ENCODE measurements around the gene MRGPRE. TPM values are rescaled to one million over a fixed set of nuclear protein-coding genes. Genes with fewer than 3 reads are reported as not detected.

MRGPRE gene
- polyA plus RNA-seq, 1 donor: not detected

GRCh38 chr11:3208272-3208671, 23.9 kb downstream of the MRGPRE start:
- Histone ChIP-seq H3K27me3 (ENCODE audit: control insufficient read depth, insufficient read depth, low read length) (peaks cover 19% of the 10 kb centered on the region), H3K4me3 (ENCODE audit: low read length) (no peak overlapping the region), H3K36me3 (ENCODE audit: control insufficient read depth, insufficient read depth, low read length) (no peaks in the 10 kb centered on the region), H3K9me3 (ENCODE audit: control insufficient read depth, low read depth, low read length) (no peaks in the 10 kb centered on the region), H3K27ac (ENCODE audit: low read length) (no peak overlapping the region), H3K4me1 (ENCODE audit: control insufficient read depth, insufficient read depth, low read length) (peaks cover 16% of the 10 kb centered on the region)
- DNase-seq: no peak
- no CpG with 5 or more reads among the region's 6 CpGs for WGBS (ENCODE audit: insufficient coverage, low lambda C conversion rate)

DNA sequence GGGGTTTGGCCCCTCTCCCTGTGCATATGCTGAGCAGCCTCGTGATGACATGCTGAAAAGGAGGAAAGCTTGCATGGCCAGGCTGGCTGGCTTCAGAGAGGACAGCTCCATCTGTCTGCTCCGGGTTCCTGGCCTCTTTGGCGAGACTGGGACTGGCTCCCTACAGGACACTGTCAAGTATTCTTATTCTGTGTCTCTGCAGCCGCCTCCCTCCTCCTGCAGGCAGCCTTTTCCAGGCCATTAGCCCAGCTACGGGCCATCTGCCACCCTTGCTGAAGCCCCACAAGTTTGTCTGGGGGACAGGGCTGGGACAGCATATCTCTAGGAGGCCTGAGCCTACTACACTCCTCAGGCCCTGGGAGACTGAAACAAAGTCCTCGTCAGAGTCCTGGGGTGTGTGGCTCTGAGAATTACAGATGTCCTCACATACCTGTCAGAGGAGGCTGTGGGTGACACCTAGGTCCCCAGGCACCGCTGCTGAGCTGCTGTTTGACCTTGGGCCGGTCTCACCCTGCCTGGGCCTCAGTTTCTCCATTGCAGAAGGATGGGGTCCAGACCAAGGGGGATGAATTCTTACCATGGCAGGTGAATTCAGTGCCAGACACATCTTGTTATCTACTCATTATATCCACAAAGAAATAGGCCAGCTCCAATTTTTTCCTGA, 24.6 kb downstream of the MRGPRE start:
- Histone ChIP-seq H3K9me3 (ENCODE audit: control insufficient read depth, low read depth, low read length) (no peaks in the 10 kb centered on the region), H3K27me3 (ENCODE audit: control insufficient read depth, insufficient read depth, low read length) (peaks cover 25% of the 10 kb centered on the region), H3K4me3 (ENCODE audit: low read length) (no peak overlapping the region), H3K36me3 (ENCODE audit: control insufficient read depth, insufficient read depth, low read length) (no peaks in the 10 kb centered on the region), H3K27ac (ENCODE audit: low read length) (no peak overlapping the region), H3K4me1 (ENCODE audit: control insufficient read depth, insufficient read depth, low read length) (peaks cover 16% of the 10 kb centered on the region)
- DNase-seq: no peak
- no CpG with 5 or more reads among the region's 8 CpGs for WGBS (ENCODE audit: insufficient coverage, low lambda C conversion rate)

GRCh38 chr11:3206922-3207204, 25.4 kb downstream of the MRGPRE start:
- no peaks in the 10 kb centered on the region for H3K9me3 ChIP-seq (ENCODE audit: control insufficient read depth, low read depth, low read length)
- H3K27ac ChIP-seq (ENCODE audit: low read length): no peak overlapping the region
- H3K4me3 ChIP-seq (ENCODE audit: low read length): no peak overlapping the region
- WGBS (ENCODE audit: insufficient coverage, low lambda C conversion rate): 100% methylated on average over 1 of the region's 1 CpG
- H3K27me3 ChIP-seq (ENCODE audit: control insufficient read depth, insufficient read depth, low read length): peaks cover 33% of the 10 kb centered on the region
- no peaks in the 10 kb centered on the region for H3K36me3 ChIP-seq (ENCODE audit: control insufficient read depth, insufficient read depth, low read length)
- peaks cover 16% of the 10 kb centered on the region for H3K4me1 ChIP-seq (ENCODE audit: control insufficient read depth, insufficient read depth, low read length)
- DNase-seq: no peak

DNA sequence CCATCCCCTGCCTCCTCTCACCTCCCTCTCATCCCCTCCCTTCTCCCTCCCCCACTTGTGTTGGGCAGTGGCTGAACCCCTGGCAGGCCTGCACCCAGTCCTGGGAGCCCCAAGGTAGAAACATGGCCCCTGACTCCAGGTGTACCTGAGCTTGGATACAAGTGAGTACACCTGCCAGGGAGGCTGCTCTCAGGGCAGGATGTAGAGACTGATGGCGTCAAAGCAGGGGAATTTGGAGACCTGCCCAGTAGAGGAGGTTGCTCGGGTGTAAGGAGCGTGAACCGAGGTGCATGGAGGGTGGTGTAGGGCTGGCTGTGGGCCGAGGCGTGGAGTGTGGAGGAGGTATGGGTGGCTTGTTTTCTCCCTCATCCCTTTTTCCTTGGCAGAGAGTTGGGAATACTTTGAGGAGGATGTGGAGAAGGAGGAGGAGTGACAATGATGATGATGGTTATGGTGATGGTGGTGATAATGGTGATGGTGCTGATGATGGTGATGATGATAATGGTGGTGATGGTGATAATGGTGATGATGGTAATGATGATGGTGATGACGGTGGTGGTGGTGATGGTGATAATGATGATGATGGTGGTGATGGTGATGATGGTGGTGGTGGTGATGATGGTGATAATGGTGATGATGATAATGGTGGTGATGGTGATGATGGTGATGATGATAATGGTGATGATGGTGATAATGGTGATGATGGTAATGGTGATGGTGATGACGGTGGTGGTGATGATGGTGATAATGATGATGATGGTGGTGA, 25.9 kb downstream of the MRGPRE start:
- H3K27ac ChIP-seq (ENCODE audit: low read length): no peak overlapping the region
- WGBS (ENCODE audit: insufficient coverage, low lambda C conversion rate): 92% methylated on average over 2 of the region's 8 CpGs
- no peaks in the 10 kb centered on the region for H3K9me3 ChIP-seq (ENCODE audit: control insufficient read depth, low read depth, low read length)
- peaks cover 38% of the 10 kb centered on the region for H3K27me3 ChIP-seq (ENCODE audit: control insufficient read depth, insufficient read depth, low read length)
- H3K4me3 ChIP-seq (ENCODE audit: low read length): no peak overlapping the region
- DNase-seq: no peak
- H3K36me3 ChIP-seq (ENCODE audit: control insufficient read depth, insufficient read depth, low read length): no peaks in the 10 kb centered on the region
- peaks cover 16% of the 10 kb centered on the region for H3K4me1 ChIP-seq (ENCODE audit: control insufficient read depth, insufficient read depth, low read length)

GRCh38 chr11:3205261-3206155, 26.7 kb downstream of the MRGPRE start:
- H3K9me3 ChIP-seq (ENCODE audit: control insufficient read depth, low read depth, low read length): no peaks in the 10 kb centered on the region
- peaks cover 16% of the 10 kb centered on the region for H3K4me1 ChIP-seq (ENCODE audit: control insufficient read depth, insufficient read depth, low read length)
- peaks cover 46% of the 10 kb centered on the region for H3K27me3 ChIP-seq (ENCODE audit: control insufficient read depth, insufficient read depth, low read length)
- peak in 1 of 2 donors; percentile 21 for DNase-seq
- WGBS (ENCODE audit: insufficient coverage, low lambda C conversion rate): no CpG with 5 or more reads among the region's 16 CpGs
- H3K36me3 ChIP-seq (ENCODE audit: control insufficient read depth, insufficient read depth, low read length): no peaks in the 10 kb centered on the region
- no peak overlapping the region for H3K27ac ChIP-seq (ENCODE audit: low read length)
- no peak overlapping the region for H3K4me3 ChIP-seq (ENCODE audit: low read length)

DNA sequence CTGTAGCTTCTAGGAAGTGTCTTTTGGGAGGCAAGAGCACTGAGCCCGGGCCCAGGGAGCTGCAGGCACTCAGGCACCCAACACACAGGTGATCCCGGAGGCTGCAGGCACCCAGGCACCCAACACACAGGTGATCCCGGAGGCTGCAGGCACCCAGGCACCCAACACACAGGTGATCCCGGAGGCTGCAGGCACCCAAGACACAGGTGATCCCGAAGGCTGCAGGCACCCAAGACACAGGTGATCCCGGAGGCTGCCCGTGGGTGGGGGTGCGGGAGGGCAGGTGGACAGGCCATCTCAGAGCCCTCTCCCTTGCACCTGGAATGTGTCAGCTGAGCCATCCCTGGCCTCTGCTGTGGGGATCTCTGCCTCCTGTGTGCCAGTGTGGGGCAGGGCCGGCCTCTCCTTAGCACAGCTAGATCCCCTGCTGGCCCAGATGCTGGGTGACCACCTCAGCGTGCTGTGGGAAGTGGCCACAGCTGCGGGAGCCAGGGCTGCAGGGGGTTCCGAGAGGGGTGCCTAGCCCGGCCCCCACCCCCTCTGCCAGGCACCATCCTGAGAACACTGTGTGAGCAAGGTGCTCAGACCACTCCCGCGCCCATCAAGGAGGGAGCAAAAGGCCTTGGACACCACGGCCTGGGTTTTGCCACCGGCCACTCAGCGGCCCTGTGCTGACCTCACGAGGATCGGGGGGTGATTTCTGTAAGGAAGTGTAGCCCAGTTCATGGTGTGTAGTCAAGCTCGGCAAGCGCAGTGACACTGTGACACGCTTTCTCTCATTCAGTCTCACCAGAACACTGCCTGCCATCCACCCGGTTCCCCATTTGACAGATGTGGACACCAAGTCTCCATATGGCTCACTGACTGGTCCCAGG, 27.8 kb downstream of the MRGPRE start:
- Histone ChIP-seq H3K27ac (ENCODE audit: low read length) (no peak overlapping the region), H3K9me3 (ENCODE audit: control insufficient read depth, low read depth, low read length) (no peaks in the 10 kb centered on the region), H3K4me1 (ENCODE audit: control insufficient read depth, insufficient read depth, low read length) (peaks cover 16% of the 10 kb centered on the region), H3K4me3 (ENCODE audit: low read length) (no peak overlapping the region), H3K36me3 (ENCODE audit: control insufficient read depth, insufficient read depth, low read length) (no peaks in the 10 kb centered on the region), H3K27me3 (ENCODE audit: control insufficient read depth, insufficient read depth, low read length) (peaks cover 53% of the 10 kb centered on the region)
- no peak for DNase-seq
- no CpG with 5 or more reads among the region's 24 CpGs for WGBS (ENCODE audit: insufficient coverage, low lambda C conversion rate)

GRCh38 chr11:3203221-3204043, 28.8 kb downstream of the MRGPRE start:
- Histone ChIP-seq H3K4me3 (ENCODE audit: low read length) (no peak overlapping the region), H3K27ac (ENCODE audit: low read length) (no peak overlapping the region), H3K4me1 (ENCODE audit: control insufficient read depth, insufficient read depth, low read length) (peaks cover 16% of the 10 kb centered on the region), H3K36me3 (ENCODE audit: control insufficient read depth, insufficient read depth, low read length) (no peaks in the 10 kb centered on the region), H3K27me3 (ENCODE audit: control insufficient read depth, insufficient read depth, low read length) (peaks cover 53% of the 10 kb centered on the region), H3K9me3 (ENCODE audit: control insufficient read depth, low read depth, low read length) (no peaks in the 10 kb centered on the region)
- no CpG with 5 or more reads among the region's 51 CpGs for WGBS (ENCODE audit: insufficient coverage, low lambda C conversion rate)
- peak in 1 of 2 donors; percentile 17 for DNase-seq

DNA sequence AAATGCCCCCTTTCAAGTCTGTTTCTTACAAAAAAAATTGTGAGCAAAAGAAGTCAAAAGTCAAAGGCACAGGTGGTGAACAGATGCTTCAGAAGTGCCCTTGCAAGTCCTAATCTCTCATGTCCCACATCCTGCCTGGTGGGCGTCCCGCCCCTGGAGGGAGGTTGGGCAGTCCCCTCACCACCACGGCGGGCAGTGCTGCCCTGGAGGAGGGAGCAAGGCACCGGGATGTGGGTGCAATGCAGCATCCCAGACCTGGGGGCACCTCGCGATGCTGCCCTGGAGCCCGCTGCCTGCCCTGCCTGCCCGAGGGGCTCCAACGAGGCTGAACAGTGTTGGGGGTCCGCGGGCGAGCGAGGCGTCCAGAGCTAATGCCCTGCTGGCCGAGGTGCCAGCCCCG, 29.5 kb downstream of the MRGPRE start:
- peaks cover 53% of the 10 kb centered on the region for H3K27me3 ChIP-seq (ENCODE audit: control insufficient read depth, insufficient read depth, low read length)
- no peak overlapping the region for H3K27ac ChIP-seq (ENCODE audit: low read length)
- H3K9me3 ChIP-seq (ENCODE audit: control insufficient read depth, low read depth, low read length): no peaks in the 10 kb centered on the region
- H3K4me3 ChIP-seq (ENCODE audit: low read length): no peak overlapping the region
- peaks cover 16% of the 10 kb centered on the region for H3K4me1 ChIP-seq (ENCODE audit: control insufficient read depth, insufficient read depth, low read length)
- DNase-seq: no peak
- no CpG with 5 or more reads among the region's 17 CpGs for WGBS (ENCODE audit: insufficient coverage, low lambda C conversion rate)
- no peaks in the 10 kb centered on the region for H3K36me3 ChIP-seq (ENCODE audit: control insufficient read depth, insufficient read depth, low read length)

- no peak overlapping the region for H3K27ac ChIP-seq (ENCODE audit: low read length)
- peaks cover 51% of the 10 kb centered on the region for H3K27me3 ChIP-seq (ENCODE audit: control insufficient read depth, insufficient read depth, low read length)
- H3K4me3 ChIP-seq (ENCODE audit: low read length): no peak overlapping the region
- no peaks in the 10 kb centered on the region for H3K9me3 ChIP-seq (ENCODE audit: control insufficient read depth, low read depth, low read length)
- no CpG with 5 or more reads among the region's 7 CpGs for WGBS (ENCODE audit: insufficient coverage, low lambda C conversion rate)
- DNase-seq: no peak
- peaks cover 16% of the 10 kb centered on the region for H3K4me1 ChIP-seq (ENCODE audit: control insufficient read depth, insufficient read depth, low read length)
- no peaks in the 10 kb centered on the region for H3K36me3 ChIP-seq (ENCODE audit: control insufficient read depth, insufficient read depth, low read length)
These were observed 29.9 kb downstream of the MRGPRE start for GRCh38 chr11:3202305-3202704.

Data from large intestine (tissue), 3 donors.